Raji (cell line): ENCODE results near the gene SLC12A7.

ENCODE experiments used
- POLR2A ChIP-seq: IDR thresholded peaks from 2 replicates; pipeline ENCODE4 v1.6.1; 2011; ENCODE audit warnings: low read depth, low read length, control low read depth; ENCODE audit not compliant: insufficient read depth

The SLC12A7 gene

GRCh38 chr5:1017056-1017455 is 94.8 kb downstream of the SLC12A7 start:
- no peak for TF ChIP-seq POLR2A

GRCh38 chr5:1016476-1016875 is 95.4 kb downstream of the SLC12A7 start:
- no peak for TF ChIP-seq POLR2A

DNA sequence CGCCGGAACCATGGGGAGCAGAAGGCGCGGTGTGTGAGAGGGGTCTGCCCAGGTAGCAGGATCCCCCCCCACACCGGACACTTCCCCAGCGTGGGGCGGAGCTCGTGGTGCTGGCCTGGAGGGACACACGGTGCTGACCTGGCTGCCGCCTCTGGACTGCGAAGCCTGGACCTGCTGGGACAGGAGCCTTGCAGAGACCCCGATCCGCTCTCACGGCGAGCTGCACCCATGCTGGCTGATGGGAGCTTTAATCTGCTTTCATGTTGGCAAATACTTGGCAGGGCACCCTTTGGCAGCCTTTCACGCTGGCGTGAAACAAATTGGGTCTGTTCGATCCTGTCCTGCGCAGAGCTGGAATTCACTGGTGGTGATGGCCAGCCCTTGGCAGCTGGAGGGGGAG is 95.8 kb downstream of the SLC12A7 start:
- no peak for TF ChIP-seq POLR2A

GRCh38 chr5:1015507-1015906 is 96.4 kb downstream of the SLC12A7 start:
- no peak for TF ChIP-seq POLR2A

- TF ChIP-seq POLR2A: no peak
Measured at GRCh38 chr5:1014781-1015221, 97.1 kb downstream of the SLC12A7 start.

- TF ChIP-seq POLR2A: no peak
Measured at GRCh38 chr5:1014346-1014745, 97.5 kb downstream of the SLC12A7 start.

DNA sequence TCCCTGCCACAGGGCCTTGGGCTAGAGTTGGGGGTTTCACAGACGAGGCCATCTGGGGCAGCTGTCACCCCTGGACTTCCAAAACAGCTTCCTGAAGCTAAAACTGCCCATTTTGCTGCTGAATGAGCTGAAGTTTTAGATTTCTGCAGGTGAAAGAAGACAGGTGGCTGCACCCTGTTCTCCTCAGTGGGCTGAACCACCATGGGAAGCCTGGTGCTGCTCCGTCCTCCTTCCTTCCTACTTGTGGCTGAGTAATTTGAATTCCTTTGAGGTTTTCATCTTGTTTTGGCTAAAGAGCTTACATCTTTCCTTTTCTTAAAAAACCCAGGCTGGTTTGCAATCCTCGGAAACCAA is 97.9 kb downstream of the SLC12A7 start:
- no peak for TF ChIP-seq POLR2A

DNA sequence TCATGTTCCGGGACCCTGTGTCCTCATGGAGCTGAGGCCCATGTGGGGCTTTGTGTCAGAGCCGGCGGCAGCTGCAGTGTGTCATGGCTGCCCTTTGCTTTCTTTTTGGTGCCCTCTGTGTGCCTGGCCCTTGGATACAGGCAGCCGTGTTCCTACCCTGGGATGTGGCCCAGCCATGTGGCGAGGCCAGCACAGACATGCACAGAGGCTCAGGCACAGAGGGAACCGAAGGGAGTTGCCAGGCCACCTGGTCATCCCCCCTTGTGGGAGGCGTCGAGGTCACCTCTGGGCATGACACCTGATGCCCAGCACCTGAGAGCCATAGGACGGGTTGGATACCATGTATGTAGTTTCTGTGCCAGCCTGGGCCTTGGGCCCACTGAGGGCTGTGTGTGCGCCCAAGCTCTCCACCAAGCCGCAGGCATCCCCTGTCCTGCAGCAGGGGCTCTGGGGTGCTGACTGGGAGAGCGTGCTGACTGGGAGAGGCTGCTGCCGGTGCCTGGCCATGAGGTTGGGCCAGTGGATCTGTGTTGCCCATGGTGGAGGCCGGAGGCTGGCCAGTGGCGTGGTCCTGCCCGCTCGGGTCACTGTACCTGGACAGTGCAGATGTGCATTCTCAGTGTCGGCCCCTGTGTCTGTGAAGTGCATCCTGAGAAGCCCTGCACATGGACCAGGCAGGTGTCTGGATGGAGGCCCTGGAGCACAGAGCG is 98.5 kb downstream of the SLC12A7 start:
- TF ChIP-seq POLR2A: no peak

DNA sequence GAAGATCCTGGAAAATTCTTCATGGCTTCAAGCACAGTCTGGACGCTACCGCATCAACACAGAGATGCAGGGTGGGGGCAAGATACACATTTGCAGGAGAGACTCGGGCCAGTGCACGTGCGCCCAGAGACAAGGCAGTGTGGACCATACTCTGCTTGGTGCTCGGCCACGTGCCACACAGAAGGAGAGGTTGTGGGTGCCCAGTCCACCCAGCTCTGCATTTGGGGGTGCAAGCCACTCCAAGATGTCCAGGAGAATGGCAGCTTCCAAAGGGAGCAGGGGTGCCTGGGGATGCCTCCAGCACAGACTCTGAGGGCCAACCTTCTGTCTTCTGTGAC is 99.0 kb downstream of the SLC12A7 start:
- no peak for TF ChIP-seq POLR2A

DNA sequence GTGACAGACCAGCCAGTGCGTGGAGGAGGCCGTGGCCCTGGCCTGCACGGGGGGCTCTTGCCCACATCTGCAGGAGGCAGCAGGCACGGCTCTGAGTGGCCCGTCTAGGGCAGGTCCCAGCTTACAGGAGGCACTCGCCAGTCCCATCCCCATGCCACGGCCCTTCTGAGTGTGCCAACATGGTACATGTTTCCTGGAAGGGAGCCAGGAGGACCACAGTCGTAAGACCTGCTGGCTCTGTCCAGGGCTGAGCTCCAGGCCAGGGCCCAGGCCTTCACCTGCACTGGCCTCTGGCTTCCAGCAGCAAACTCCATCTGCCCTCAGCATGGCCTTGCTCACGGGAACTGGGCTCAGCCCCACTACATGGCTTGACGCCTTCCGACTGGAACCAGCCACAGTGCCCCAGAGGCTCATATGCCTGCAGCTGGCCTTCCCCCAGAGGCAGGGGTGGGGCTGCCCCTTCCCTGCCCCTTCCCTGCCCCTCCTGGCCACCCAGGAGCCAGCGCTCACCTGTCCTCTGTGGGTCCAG is 99.5 kb downstream of the SLC12A7 start:
- no peak for TF ChIP-seq POLR2A

GRCh38 chr5:1011741-1012312 is 100.0 kb downstream of the SLC12A7 start:
- no peak for TF ChIP-seq POLR2A

DNA sequence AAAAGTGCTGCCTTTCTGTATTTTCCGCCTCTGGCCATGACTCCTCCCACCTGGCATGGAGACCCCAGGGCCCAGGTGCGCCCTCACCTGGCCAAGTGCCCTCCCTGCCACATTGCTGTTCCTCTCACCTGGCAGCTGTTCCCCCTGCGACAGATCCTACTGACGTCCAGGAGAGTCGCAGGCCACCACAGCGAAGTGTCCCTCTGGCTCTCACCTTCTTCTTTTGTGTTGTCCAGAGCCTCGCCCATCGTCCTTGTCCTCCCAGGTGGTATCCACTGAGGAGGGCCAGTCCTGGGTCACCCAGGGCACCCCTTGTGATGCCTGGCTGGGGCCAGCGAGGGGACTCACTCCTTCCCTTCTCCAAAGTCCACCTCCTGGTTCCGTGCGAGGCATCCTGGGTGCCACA is 100.6 kb downstream of the SLC12A7 start:
- TF ChIP-seq POLR2A: no peak

DNA sequence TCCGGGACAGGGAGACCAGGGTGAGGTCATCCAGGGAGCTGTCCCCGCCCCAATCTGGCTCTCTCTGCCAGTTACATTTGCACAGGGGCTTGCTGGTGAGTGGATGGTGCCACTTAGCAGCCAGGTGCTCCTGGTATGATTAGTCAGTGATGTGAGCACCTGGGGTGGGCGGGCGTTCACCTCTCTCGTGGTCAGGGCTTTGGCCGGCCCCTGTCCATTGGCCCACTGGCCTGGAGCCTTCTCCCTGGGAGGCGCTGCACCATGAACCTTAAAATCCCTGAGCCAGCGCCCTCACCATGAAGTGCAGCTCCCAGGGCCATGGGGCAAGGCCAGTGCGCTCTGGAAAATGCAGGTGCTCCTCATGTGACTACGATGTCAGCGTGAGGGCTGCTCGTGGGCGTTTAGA is 101.2 kb downstream of the SLC12A7 start:
- TF ChIP-seq POLR2A: no peak

DNA sequence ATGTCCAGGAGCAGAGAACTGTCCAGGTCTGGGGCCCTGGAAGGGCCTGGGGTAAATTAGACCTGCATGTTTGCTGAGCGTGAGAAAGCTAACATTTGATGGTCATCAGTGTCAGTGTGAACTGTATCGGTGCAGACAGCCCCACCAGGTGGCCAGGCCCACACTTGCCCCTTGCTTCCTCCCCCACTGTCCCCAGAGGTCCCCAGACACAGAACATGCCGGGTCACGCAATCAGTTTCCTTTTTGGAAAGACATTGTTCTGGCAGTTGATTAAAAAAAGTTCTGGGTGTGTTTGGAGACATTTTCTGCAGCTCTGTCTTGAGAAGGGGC is 101.7 kb downstream of the SLC12A7 start:
- no peak for TF ChIP-seq POLR2A

- no peak for TF ChIP-seq POLR2A
Measured at GRCh38 chr5:1009359-1010180, 102.3 kb downstream of the SLC12A7 start.

DNA sequence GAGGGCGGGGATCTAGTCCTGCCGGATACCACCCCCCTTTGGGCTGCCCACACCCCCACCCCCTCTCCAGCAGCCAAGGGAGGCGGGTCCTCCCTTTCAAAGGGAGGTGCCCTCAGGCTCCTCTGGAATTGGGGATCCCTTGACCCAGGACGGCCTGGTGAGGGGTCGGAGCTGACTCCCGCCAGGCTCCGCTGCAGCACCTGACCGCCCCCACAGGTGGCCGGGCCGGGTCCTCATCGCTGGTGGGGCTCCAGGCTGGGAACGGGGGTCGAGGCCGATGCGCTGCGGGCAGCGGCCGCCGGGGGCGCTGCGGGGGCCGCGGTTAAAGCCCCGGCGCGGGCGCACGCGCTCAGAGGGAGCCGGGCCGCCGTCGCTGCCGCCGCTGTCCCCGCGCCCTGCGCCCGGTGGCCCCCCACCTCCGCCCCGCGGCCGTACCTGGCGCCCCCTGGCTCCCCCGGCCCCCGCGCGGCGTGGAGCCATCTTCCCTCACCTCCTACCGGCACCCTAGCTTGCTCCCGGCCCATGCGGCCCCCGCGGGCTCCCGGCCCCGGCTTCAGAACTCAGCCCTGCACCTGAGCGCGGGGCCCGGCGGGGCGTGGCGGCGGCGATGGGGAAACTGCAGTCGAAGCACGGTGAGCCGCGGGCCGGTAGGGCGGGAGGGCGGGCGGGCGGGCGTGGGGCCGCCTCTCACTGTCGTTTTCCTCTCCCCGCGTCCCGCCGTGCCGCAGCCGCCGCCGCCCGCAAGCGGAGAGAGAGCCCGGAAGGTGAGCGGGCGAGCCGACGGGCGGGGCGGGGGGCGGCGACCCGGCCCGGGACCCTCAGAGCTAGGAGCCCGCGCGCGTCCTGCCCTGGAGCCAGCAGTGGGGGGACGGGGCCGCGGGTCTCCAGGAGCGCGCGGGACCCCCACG is 103.2 kb downstream of the SLC12A7 start, which contains the start of gene NKD2:
Gene NKD2, plus strand, starts transcription at position 352 of the 908 bp plus-strand sequence. Its CDS starts 256 bp downstream, at position 608.
- TF ChIP-seq POLR2A: no peak
